GM23338 (cell line): ENCODE measurements around the gene PHAF1. TPM values are rescaled to one million over a fixed set of nuclear protein-coding genes. Genes with fewer than 3 reads are reported as not detected.

Source experiments
- ATAC-seq: fragments of 200-7000 bp; cut with Tn5 transposase; 3 replicates; pipeline ENCODE4 v1.9.1; 2020
- DNase-seq: peaks from one replicate; pipeline ENCODE4 v3.0.0-alpha.2; 2015; ENCODE audit warnings: low spot score
- H2AFZ ChIP-seq: fragments of 200-600 bp; sonication (generic); 2 replicates; pipeline ENCODE4 v1.8.0; 2016; ENCODE audit warnings: antibody characterized with exemption, mild to moderate bottlenecking, moderate library complexity
- H3F3A ChIP-seq: fragments of 200-600 bp; sonication (generic); replicated peaks from 2 replicates; pipeline ENCODE4 v1.8.0; 2017; ENCODE audit warnings: antibody characterized with exemption, mixed run types, low read depth
- H3K27ac ChIP-seq: fragments of 200-600 bp; sonication (generic); 2 replicates; pipeline ENCODE4 v1.6.1; 2016; ENCODE audit warnings: low read depth
- H3K27me3 ChIP-seq: fragments of 200-600 bp; sonication (generic); 2 replicates; pipeline ENCODE4 v1.8.0; 2016; ENCODE audit warnings: mild to moderate bottlenecking, mixed run types, moderate library complexity; ENCODE audit not compliant: insufficient read depth
- H3K36me3 ChIP-seq: fragments of 200-600 bp; sonication (generic); 2 replicates; pipeline ENCODE4 v1.8.0; 2016; ENCODE audit warnings: mild to moderate bottlenecking; ENCODE audit not compliant: insufficient read depth
- H3K4me1 ChIP-seq: fragments of 200-600 bp; sonication (generic); 2 replicates; pipeline ENCODE4 v1.8.0; 2016; ENCODE audit warnings: mild to moderate bottlenecking, moderate library complexity; ENCODE audit not compliant: insufficient read depth
- H3K4me2 ChIP-seq: fragments of 200-600 bp; sonication (generic); 2 replicates; pipeline ENCODE4 v1.7.1; 2017; ENCODE audit warnings: mixed run types
- H3K4me3 ChIP-seq: fragments of 200-600 bp; sonication (generic); 2 replicates; pipeline ENCODE4 v1.6.1; 2016; ENCODE audit warnings: mixed run types
- H3K79me2 ChIP-seq: fragments of 200-600 bp; sonication (generic); replicated peaks from 2 replicates; pipeline ENCODE4 v1.8.0; 2017; ENCODE audit warnings: mild to moderate bottlenecking; ENCODE audit not compliant: insufficient read depth
- H3K9me2 ChIP-seq: fragments of 200-600 bp; sonication (generic); 2 replicates; pipeline ENCODE4 v1.8.0; 2017; ENCODE audit not compliant: insufficient read depth
- H4K20me1 ChIP-seq: fragments of 200-600 bp; sonication (generic); replicated peaks from 2 replicates; pipeline ENCODE4 v1.8.0; 2017; ENCODE audit warnings: mild to moderate bottlenecking; ENCODE audit not compliant: insufficient read depth
- H3K27ac Mint-ChIP-seq: 2 replicates; pipeline ENCODE4 v1.8.0; 2020; ENCODE audit warnings: inconsistent platforms, mild to moderate bottlenecking, moderate library complexity, mixed read lengths
- H3K27me3 Mint-ChIP-seq: 3 replicates; pipeline ENCODE4 v1.8.0; 2022; ENCODE audit warnings: low read depth, mild to moderate bottlenecking, moderate library complexity, mixed read lengths, inconsistent platforms; ENCODE audit not compliant: insufficient read depth, poor library complexity
- H3K36me3 Mint-ChIP-seq: 3 replicates; pipeline ENCODE4 v1.8.0; 2021; ENCODE audit warnings: low read depth, mild to moderate bottlenecking, inconsistent platforms, moderate library complexity, mixed read lengths
- H3K4me1 Mint-ChIP-seq: 3 replicates; pipeline ENCODE4 v1.8.0; 2020; ENCODE audit warnings: mild to moderate bottlenecking, inconsistent platforms, mixed read lengths
- H3K4me3 Mint-ChIP-seq: 3 replicates; pipeline ENCODE4 v1.8.0; 2021; ENCODE audit warnings: moderate library complexity, mild to moderate bottlenecking, inconsistent platforms, mixed read lengths
- H3K9me3 Mint-ChIP-seq: 3 replicates; pipeline ENCODE4 v1.8.0; 2020; ENCODE audit warnings: moderate library complexity, mild to moderate bottlenecking, inconsistent platforms, mixed read lengths
- CREB1 ChIP-seq: fragments of 250-450 bp; sonication (Bioruptor Pico); IDR thresholded peaks from 2 replicates; pipeline ENCODE4 v1.5.0; 2020; ENCODE audit warnings: low read depth, mild to moderate bottlenecking, moderate library complexity
- ETS1 ChIP-seq: IDR thresholded peaks from 2 replicates; pipeline ENCODE4 v1.6.1; 2016; ENCODE audit warnings: antibody characterized with exemption
- EZH2 ChIP-seq: fragments of 200-600 bp; sonication (generic); IDR thresholded peaks from one replicate; pipeline ENCODE4 v1.8.0; 2017; ENCODE audit warnings: antibody characterized with exemption, mild to moderate bottlenecking, low read depth; ENCODE audit not compliant: unreplicated experiment
- EZH2phosphoT487 ChIP-seq: fragments of 200-600 bp; sonication (generic); IDR thresholded peaks from one replicate; pipeline ENCODE4 v1.8.1; 2018; ENCODE audit warnings: antibody characterized with exemption; ENCODE audit not compliant: unreplicated experiment
- JUNB ChIP-seq: IDR thresholded peaks from one replicate; pipeline ENCODE4 v1.6.1; 2016; ENCODE audit warnings: antibody characterized with exemption; ENCODE audit not compliant: unreplicated experiment
- NANOG ChIP-seq: IDR thresholded peaks from 2 replicates; pipeline ENCODE4 v1.6.1; 2016; ENCODE audit warnings: antibody characterized with exemption, borderline replicate concordance
- POLR2AphosphoS5 ChIP-seq: IDR thresholded peaks from 2 replicates; pipeline ENCODE4 v1.6.1; 2016; ENCODE audit warnings: antibody characterized with exemption, low read depth
- REST ChIP-seq: IDR thresholded peaks from one replicate; pipeline ENCODE4 v1.6.1; 2018; ENCODE audit warnings: antibody characterized with exemption; ENCODE audit not compliant: unreplicated experiment
- ZNF114 ChIP-seq: fragments of 250-450 bp; sonication (Bioruptor Pico); IDR thresholded peaks from 2 replicates; pipeline ENCODE4 v1.5.0; 2020; ENCODE audit warnings: mild to moderate bottlenecking, moderate library complexity
- ZNF331 ChIP-seq: fragments of 250-450 bp; sonication (Bioruptor Pico); IDR thresholded peaks from 2 replicates; pipeline ENCODE4 v1.5.0; 2020; ENCODE audit warnings: low read depth, mild to moderate bottlenecking, moderate library complexity
- polyA plus RNA-seq: library from polyadenylated mRNA; unstranded; fragments of >200 nt; fragmentation: Nextera tagmentation; extraction: Ambion mirVana; gene quantifications from 2 replicates; pipeline ENCODE4 v1.2.1, GENCODE V29; 2016
- total RNA-seq: library from RNA; depleted of rRNA; stranded (reverse); fragments of >200 nt; shearing (Covaris generic); gene quantifications from 2 replicates; pipeline ENCODE4 v1.2.3, GENCODE V29; 2014
- TF ChIP-seq, protein P1 (sequence below), 2 experiments: fragments of 200-600 bp in 1 of 2; sonication (generic) in 1 of 2; conservative IDR thresholded peaks; 2 replicates each; pipeline versions ENCODE4 v1.5.1 to v1.6.1; 2016 to 2017; ENCODE audit warnings: antibody characterized with exemption in 2 of 2, low read depth in 2 of 2, mild to moderate bottlenecking in 2 of 2, moderate library complexity in 1 of 2

PHAF1 gene
- total and polyA plus RNA-seq, 2 experiments from 2014 or later, result 14.7 to 35.9 TPM

GRCh38 chr16:67108931-67109406, 772 bp upstream of the PHAF1 start:
- Mint-ChIP-seq H3K27ac (peak overlapping the region; percentile 74; the same call in 1 of the 2 replicates), H3K4me1 (peaks cover 13% of the 10 kb centered on the region; the same call in 2 of the 3 replicates), H3K9me3 (no peaks in the 10 kb centered on the region; the same call in 2 of the 3 replicates), H3K27me3 (peaks cover 10% of the 10 kb centered on the region), H3K36me3 (no peaks in the 10 kb centered on the region; the same call in 2 of the 3 replicates), H3K4me3 (peak overlapping the region; percentile 98)
- peak overlapping the region; percentile 98 for H3K4me3 ChIP-seq
- TF ChIP-seq EZH2 (no peak), REST (no peak), ZNF331 (CRISPR knock-in tag) (no peak), JUNB (no peak), ETS1 (no peak), CREB1 (CRISPR knock-in tag) (no peak), NANOG (no peak), ZNF114 (CRISPR knock-in tag) (no peak)
- peaks cover 40% of the 10 kb centered on the region for H3K79me2 ChIP-seq
- H3F3A ChIP-seq, result peaks cover 6% of the 10 kb centered on the region
- H3K4me1 ChIP-seq, result peaks cover 10% of the 10 kb centered on the region
- peak overlapping the region; percentile 100 for H2AFZ ChIP-seq
- no peak overlapping the region for H3K27ac ChIP-seq
- no peaks in the 10 kb centered on the region for H3K9me2 ChIP-seq
- DNase-seq, result no peak
- peaks cover 10% of the 10 kb centered on the region; the same call in 1 of the 2 replicates for H3K27me3 ChIP-seq
- peak overlapping the region; percentile 99 for H3K4me2 ChIP-seq
- peak; percentile 7 for ATAC-seq
- peaks cover 24% of the 10 kb centered on the region for H4K20me1 ChIP-seq
- no peaks in the 10 kb centered on the region for H3K36me3 ChIP-seq

DNA sequence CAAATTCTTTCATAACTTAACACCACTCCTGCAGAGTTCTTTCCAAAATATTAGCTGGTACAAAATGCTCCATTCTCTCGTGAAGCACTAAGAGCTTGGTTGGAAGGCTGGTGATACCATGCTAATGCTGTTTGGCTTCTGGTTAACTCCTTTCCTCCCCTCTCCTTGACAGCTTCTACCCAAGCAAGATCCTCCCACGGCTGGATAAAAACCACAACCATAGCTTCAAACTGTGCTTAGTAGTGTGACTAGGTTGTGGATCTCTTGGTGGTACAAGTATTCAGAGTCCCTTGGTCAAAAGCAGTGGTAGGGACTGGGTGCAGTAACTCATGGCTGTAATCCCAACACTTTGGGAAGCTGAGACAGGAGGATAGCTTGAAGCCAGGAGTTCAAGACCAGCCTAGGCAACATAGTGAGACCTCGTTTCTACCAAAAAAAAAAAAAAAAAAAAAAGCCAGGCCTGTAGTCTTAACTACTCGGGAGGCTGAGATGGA, 2.3 kb downstream of the PHAF1 start:
- Histone ChIP-seq H3K9me2 (no peaks in the 10 kb centered on the region), H2AFZ (no peak overlapping the region), H3K4me1 (peaks cover 18% of the 10 kb centered on the region), H3K4me3 (no peak overlapping the region), H3K4me2 (no peak overlapping the region), H3K79me2 (peaks cover 69% of the 10 kb centered on the region), H3F3A (peaks cover 6% of the 10 kb centered on the region), H3K36me3 (no peaks in the 10 kb centered on the region), H3K27ac (no peak overlapping the region), H4K20me1 (peaks cover 51% of the 10 kb centered on the region), H3K27me3 (peaks cover 10% of the 10 kb centered on the region; the same call in 1 of the 2 replicates)
- DNase-seq (no peak), ATAC-seq (no peak)
- peaks cover 26% of the 10 kb centered on the region for H3K4me1 Mint-ChIP-seq
- H3K36me3 Mint-ChIP-seq, result no peaks in the 10 kb centered on the region; the same call in 2 of the 3 replicates
- no peak for TF ChIP-seq ZNF331 (CRISPR knock-in tag)
- no peak for TF ChIP-seq NANOG
- no peak for TF ChIP-seq EZH2phosphoT487
- no peak for TF ChIP-seq ZNF114 (CRISPR knock-in tag)
- TF ChIP-seq EZH2, result no peak
- TF ChIP-seq POLR2AphosphoS5, result no peak
- TF ChIP-seq CREB1 (CRISPR knock-in tag), result no peak
- no peak for TF ChIP-seq REST
- TF ChIP-seq, protein P1, sequence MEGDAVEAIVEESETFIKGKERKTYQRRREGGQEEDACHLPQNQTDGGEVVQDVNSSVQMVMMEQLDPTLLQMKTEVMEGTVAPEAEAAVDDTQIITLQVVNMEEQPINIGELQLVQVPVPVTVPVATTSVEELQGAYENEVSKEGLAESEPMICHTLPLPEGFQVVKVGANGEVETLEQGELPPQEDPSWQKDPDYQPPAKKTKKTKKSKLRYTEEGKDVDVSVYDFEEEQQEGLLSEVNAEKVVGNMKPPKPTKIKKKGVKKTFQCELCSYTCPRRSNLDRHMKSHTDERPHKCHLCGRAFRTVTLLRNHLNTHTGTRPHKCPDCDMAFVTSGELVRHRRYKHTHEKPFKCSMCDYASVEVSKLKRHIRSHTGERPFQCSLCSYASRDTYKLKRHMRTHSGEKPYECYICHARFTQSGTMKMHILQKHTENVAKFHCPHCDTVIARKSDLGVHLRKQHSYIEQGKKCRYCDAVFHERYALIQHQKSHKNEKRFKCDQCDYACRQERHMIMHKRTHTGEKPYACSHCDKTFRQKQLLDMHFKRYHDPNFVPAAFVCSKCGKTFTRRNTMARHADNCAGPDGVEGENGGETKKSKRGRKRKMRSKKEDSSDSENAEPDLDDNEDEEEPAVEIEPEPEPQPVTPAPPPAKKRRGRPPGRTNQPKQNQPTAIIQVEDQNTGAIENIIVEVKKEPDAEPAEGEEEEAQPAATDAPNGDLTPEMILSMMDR (conservative IDR thresholded peaks at IDR 0.05; ENCODE audit: low read depth in 2 of 2), result no peak
- H3K27ac Mint-ChIP-seq, result 0 out of 2 replicates have a peak overlapping the region, but pooled peaks have one; percentile 33
- no peak overlapping the region for H3K4me3 Mint-ChIP-seq
- H3K9me3 Mint-ChIP-seq, result no peaks in the 10 kb centered on the region; the same call in 2 of the 3 replicates
- peaks cover 8% of the 10 kb centered on the region for H3K27me3 Mint-ChIP-seq
